GM06990 (cell line): ENCODE data around the gene PPP1R12B.

Experiments used
- DNase-seq: peaks from one replicate; pipeline ENCODE4 v3.0.0-alpha.2; 2011; ENCODE audit not compliant: insufficient read length; ENCODE audit errors: extremely low read depth
- H3K27me3 ChIP-seq: replicated peaks from 2 replicates; pipeline ENCODE4 v1.6.0; 2011; ENCODE audit warnings: low read length; ENCODE audit not compliant: control insufficient read depth, insufficient read depth
- H3K36me3 ChIP-seq: 2 replicates; pipeline ENCODE4 v1.5.1; 2011; ENCODE audit warnings: low read length; ENCODE audit not compliant: control insufficient read depth, insufficient read depth
- H3K4me3 ChIP-seq: replicated peaks from 2 replicates; pipeline ENCODE4 v1.5.1; 2011; ENCODE audit warnings: low read depth, mild to moderate bottlenecking, control low read depth, low read length
- TF ChIP-seq, protein P1 (sequence below): IDR thresholded peaks from 2 replicates; pipeline ENCODE4 v1.5.1; 2011; ENCODE audit warnings: low read length, control low read depth, mild to moderate bottlenecking, inconsistent platforms; ENCODE audit not compliant: insufficient read depth, poor library complexity, severe bottlenecking

PPP1R12B gene, protein sequence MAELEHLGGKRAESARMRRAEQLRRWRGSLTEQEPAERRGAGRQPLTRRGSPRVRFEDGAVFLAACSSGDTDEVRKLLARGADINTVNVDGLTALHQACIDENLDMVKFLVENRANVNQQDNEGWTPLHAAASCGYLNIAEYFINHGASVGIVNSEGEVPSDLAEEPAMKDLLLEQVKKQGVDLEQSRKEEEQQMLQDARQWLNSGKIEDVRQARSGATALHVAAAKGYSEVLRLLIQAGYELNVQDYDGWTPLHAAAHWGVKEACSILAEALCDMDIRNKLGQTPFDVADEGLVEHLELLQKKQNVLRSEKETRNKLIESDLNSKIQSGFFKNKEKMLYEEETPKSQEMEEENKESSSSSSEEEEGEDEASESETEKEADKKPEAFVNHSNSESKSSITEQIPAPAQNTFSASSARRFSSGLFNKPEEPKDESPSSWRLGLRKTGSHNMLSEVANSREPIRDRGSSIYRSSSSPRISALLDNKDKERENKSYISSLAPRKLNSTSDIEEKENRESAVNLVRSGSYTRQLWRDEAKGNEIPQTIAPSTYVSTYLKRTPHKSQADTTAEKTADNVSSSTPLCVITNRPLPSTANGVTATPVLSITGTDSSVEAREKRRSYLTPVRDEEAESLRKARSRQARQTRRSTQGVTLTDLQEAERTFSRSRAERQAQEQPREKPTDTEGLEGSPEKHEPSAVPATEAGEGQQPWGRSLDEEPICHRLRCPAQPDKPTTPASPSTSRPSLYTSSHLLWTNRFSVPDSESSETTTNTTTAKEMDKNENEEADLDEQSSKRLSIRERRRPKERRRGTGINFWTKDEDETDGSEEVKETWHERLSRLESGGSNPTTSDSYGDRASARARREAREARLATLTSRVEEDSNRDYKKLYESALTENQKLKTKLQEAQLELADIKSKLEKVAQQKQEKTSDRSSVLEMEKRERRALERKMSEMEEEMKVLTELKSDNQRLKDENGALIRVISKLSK

DNA sequence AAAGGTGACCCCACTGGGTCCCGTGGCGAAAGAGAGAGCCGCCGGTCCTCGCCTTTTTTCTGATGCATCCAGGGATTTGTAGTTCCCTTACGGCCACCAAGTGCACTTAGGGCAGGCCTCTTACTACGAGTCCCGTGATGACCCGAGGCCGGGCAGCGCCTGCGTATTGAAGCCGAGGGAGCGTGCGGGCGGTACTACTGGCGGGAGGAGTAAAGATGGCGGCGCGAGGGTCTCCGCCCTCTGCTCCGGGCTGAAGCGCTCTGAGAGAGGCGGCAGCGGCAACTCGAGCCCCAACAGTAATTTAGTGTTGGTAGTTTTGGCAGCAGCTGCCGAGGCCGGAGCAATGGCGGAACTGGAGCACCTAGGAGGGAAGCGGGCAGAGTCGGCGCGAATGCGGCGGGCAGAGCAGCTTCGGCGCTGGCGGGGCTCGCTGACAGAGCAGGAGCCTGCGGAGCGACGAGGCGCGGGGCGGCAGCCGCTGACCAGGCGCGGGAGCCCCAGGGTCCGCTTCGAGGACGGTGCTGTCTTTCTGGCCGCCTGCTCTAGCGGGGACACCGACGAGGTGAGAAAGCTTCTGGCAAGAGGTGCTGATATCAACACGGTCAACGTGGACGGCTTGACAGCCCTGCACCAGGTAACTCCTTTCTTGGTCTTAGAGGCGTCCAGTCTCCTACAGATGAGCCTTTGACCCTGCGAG is at the start of gene PPP1R12B:
PPP1R12B (plus strand) TSS at position 191 of the 697 bp plus-strand sequence; CDS start at position 344, 153 bp downstream.
- peak; percentile 95 for DNase-seq
- H3K27me3 ChIP-seq = no peaks in the 10 kb centered on the region
- TF ChIP-seq, protein P1, sequence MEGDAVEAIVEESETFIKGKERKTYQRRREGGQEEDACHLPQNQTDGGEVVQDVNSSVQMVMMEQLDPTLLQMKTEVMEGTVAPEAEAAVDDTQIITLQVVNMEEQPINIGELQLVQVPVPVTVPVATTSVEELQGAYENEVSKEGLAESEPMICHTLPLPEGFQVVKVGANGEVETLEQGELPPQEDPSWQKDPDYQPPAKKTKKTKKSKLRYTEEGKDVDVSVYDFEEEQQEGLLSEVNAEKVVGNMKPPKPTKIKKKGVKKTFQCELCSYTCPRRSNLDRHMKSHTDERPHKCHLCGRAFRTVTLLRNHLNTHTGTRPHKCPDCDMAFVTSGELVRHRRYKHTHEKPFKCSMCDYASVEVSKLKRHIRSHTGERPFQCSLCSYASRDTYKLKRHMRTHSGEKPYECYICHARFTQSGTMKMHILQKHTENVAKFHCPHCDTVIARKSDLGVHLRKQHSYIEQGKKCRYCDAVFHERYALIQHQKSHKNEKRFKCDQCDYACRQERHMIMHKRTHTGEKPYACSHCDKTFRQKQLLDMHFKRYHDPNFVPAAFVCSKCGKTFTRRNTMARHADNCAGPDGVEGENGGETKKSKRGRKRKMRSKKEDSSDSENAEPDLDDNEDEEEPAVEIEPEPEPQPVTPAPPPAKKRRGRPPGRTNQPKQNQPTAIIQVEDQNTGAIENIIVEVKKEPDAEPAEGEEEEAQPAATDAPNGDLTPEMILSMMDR = no peak
- no peaks in the 10 kb centered on the region for H3K36me3 ChIP-seq
- H3K4me3 ChIP-seq = peak within 1 kb of the TSS; percentile 96

DNA sequence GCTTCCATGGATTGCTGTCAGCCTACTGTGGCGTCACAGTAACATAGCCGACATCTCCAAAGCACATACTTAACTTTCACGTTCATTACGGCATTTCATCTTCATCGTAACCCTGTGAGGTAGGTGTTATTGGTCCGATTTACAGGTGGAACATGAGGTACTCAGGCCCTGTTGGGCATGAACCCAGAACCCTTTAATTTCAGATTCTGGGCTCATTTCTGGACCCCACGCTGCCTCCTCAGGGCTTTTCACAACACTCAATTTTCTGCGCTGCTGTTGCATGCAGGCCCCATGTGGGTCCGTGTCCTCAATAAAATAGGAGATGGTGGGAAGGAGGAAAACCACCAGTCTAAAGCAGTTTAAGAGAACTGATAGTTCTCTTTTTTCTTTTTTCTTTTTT is 46.3 kb upstream of the PPP1R12B start:
- TF ChIP-seq, protein P1 = no peak
- DNase-seq = no peak
- Histone ChIP-seq H3K36me3 (no peaks in the 10 kb centered on the region), H3K4me3 (no peak overlapping the region), H3K27me3 (no peaks in the 10 kb centered on the region; the same call in none of the 2 replicates)

DNA sequence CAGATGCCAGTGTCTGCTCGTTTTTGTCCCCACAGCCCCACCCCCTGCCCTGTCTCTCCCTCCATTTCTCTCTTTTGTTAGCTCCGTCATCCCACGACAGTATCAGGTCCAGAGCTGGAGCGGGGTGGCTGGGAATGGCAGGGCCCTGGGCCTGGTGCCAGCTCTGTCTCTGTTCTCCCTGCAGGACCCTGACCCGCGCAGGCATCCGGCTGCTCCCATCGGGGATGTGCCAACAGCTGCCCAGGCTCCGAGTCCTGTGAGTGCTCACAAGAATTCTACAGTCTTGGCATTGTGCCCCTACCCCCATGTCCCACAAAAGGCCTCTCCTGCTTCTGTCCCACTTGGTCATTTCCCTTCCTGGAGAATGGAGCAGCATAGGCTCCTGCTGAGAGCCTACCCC is 44.1 kb upstream of the PPP1R12B start:
- TF ChIP-seq, protein P1 = no peak

DNA sequence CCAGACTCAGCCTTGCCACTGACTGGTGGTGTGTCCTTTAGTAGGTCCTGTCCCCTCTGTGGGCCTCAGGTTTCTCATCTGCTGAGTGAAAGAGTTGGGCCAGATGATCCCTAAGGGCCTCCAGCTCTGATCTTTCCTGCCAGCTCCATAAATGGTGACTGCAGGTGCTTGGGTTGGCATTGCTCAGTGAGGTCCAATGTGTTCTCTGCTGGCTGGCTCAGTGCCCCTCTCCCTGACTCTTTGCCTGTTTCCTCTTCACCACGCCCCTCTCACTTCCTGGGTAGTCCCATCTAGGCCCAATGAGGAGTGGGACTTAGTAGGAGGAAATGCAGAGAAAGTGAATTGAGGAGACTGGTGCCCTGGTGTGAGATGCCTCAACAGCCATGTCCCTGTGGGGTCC is 43.3 kb upstream of the PPP1R12B start:
- TF ChIP-seq, protein P1 = no peak
- H3K27me3 ChIP-seq = no peaks in the 10 kb centered on the region; the same call in none of the 2 replicates
- H3K4me3 ChIP-seq = no peak overlapping the region
- no peaks in the 10 kb centered on the region for H3K36me3 ChIP-seq
- no peak for DNase-seq

More for the DNA sequence above, 44.1 kb upstream of the PPP1R12B start:
- Histone ChIP-seq H3K27me3 (no peaks in the 10 kb centered on the region; the same call in none of the 2 replicates), H3K4me3 (no peak overlapping the region), H3K36me3 (no peaks in the 10 kb centered on the region)
- DNase-seq = no peak

DNA sequence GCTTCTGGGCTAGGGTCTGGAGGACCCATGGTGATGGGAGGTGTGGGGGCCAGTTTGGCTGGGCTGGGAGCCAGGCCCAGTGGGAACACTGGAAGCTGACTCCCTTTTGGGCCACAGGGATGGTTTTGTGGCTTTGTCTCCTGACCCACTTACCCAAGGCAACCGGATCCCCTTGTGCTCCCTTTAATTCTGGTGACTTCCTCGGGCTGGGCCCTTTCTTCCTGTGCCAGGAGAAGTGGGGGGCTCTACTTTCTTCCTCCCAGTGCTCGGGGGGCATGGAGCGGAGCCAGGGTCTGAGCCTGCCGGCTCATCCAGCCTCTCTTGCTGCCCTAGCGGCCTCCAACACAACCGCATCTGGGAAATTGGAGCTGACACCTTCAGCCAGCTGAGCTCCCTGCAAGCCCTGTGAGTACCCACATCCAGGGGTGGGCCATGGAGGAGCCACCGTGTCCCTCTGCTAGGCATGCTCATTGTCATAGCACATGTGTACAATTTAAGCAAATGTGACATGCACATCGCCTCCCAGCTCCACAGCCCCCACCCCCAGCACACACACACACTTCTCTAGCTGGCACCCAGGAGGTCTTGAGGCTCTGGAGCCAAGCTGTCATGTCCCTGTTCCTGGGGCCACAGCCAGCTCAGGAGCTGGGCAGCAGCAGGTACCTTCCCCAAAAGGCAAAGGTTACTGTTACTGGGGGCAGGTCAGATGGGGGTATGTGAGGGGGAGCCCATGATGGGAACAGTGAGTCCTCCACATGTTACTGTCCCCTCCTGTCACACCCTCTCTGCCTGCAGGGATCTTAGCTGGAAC is 41.8 kb upstream of the PPP1R12B start:
- TF ChIP-seq, protein P1 = no peak
- no peak overlapping the region for H3K4me3 ChIP-seq
- no peaks in the 10 kb centered on the region for H3K36me3 ChIP-seq
- no peak for DNase-seq
- H3K27me3 ChIP-seq = no peaks in the 10 kb centered on the region; the same call in none of the 2 replicates
